ENCODE data around the gene USP16. TPM values are rescaled to one million over a fixed set of nuclear protein-coding genes. Genes with fewer than 3 reads are reported as not detected.

Gene USP16
- total and polyA plus RNA-seq, 8 donors: 13.8 to 27.3 (median 20.1) TPM

DNA sequence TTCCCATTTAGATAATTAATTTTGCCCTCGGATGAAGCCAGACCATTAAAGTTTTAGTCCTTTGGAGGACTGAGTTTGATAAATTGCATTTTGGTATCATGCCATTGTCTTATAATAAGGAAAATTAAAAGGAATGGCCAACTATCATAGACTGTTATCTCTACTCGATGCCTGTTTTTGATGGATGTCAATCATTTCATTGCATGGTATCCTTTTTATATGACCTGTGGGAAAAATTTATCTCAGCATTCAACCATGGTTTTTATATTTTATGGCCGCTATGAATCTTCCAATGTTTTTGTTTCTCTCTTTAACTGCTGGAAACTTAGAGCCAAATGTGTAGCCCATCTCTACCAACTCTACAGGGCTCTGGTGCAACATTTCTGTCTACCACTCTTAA is 58.8 kb downstream of the USP16 start:
- Histone ChIP-seq H3K4me3 (no peak overlapping the region), H3K9me3 (no peaks in the 10 kb centered on the region), H3K27me3 (no peaks in the 10 kb centered on the region), H3K4me1 (no peaks in the 10 kb centered on the region), H3K36me3 (no peaks in the 10 kb centered on the region), H3K27ac (no peak overlapping the region)
- TF ChIP-seq, protein P1, sequence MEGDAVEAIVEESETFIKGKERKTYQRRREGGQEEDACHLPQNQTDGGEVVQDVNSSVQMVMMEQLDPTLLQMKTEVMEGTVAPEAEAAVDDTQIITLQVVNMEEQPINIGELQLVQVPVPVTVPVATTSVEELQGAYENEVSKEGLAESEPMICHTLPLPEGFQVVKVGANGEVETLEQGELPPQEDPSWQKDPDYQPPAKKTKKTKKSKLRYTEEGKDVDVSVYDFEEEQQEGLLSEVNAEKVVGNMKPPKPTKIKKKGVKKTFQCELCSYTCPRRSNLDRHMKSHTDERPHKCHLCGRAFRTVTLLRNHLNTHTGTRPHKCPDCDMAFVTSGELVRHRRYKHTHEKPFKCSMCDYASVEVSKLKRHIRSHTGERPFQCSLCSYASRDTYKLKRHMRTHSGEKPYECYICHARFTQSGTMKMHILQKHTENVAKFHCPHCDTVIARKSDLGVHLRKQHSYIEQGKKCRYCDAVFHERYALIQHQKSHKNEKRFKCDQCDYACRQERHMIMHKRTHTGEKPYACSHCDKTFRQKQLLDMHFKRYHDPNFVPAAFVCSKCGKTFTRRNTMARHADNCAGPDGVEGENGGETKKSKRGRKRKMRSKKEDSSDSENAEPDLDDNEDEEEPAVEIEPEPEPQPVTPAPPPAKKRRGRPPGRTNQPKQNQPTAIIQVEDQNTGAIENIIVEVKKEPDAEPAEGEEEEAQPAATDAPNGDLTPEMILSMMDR (IDR thresholded peaks at IDR 0.05): no peak
- DNase-seq (no peak), FAIRE-seq (no peak), ATAC-seq (no peak)
- intact Hi-C loops (cut with DNase I): no loop called here
- 80% methylated on average over 3 of the region's 3 CpGs for WGBS, 2 donors

DNA sequence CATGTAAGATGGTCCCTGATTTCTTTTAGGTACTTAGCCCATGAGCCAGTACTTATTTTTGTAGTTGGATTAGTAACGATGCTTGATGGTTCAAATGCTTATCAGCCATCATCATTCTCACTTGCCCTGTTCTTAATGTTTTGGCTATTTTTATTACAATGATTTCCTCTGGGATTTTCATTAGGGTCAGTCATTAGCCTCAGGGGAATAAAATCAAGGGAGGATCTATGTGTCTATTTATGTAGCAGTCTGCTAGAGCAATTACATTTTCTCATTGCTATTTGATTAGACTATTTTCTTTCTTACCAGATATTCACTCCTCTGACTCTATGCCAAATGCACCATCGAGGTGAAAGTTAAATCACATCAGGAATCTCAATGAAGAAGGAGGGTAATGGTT is 59.9 kb downstream of the USP16 start:
- Histone ChIP-seq H3K27ac (no peak overlapping the region), H3K4me1 (no peaks in the 10 kb centered on the region), H3K27me3 (no peaks in the 10 kb centered on the region), H3K9me3 (no peaks in the 10 kb centered on the region), H3K36me3 (no peaks in the 10 kb centered on the region), H3K4me3 (no peak overlapping the region)
- DNase-seq (no peak), FAIRE-seq (no peak), ATAC-seq (no peak)
- TF ChIP-seq, protein P1 (IDR thresholded peaks at IDR 0.05): no peak
- intact Hi-C loops (cut with DNase I): no loop called here
- WGBS, 2 donors: 51 to 57% methylated on average over 2 of the region's 2 CpGs

DNA sequence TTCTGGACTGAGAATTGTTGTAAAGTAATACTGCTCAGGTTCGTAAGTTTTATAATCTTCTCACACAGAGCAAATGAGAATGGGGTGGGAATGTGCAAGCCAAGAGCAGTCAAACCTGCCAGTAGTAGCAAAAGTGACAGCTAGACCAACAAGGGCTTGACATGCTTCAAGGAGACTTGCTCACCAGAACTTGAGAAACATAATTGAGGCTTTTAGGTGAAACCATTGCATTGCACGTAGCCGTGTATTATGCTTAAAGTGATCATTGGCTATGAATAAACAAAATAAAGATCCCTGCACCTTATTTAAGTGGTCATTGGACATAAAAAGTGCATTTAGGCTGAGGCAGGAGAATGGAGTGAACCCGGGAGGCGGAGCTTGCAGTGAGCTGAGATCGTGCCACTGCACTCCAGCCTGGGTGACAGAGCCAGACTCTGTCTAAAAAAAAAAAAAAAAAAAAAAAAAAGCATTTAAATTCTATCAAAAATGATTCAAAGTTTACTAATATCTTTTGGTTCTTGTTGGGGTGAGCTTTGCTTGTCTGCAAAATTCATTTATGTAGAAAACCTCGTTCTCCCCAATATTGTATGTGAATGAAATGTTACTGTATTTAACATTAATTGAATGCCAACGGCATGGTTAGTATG is 60.8 kb downstream of the USP16 start:
- Histone ChIP-seq H3K36me3 (no peaks in the 10 kb centered on the region), H3K27me3 (no peaks in the 10 kb centered on the region), H3K27ac (no peak overlapping the region), H3K4me1 (no peaks in the 10 kb centered on the region), H3K9me3 (no peaks in the 10 kb centered on the region), H3K4me3 (no peak overlapping the region)
- no peak for FAIRE-seq
- DNase-seq: no peak
- intact Hi-C loops (cut with DNase I): no loop called here
- 80 to 83% methylated on average over 8 of the region's 8 CpGs for WGBS, 2 donors
- TF ChIP-seq, protein P1 (IDR thresholded peaks at IDR 0.05): no peak
- no peak for ATAC-seq

DNA sequence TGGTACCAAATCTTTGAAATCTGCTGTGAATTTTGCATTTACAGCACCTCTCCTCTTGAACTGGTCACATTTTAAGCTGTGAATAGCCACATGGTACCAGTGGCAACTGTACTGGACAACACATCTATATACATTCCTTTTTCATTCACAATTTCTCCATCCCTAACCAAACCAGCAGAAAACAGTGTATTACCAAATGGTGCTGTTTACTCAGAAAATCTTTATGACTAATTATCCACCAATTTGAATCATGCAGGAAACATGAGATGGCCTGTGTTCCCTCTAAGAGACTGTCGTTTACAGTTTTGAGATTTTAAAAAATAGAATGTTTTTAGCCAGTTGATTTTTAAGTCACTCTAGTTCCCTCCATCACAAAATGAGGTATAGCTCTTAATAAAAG is 66.6 kb downstream of the USP16 start:
- DNase-seq: no peak
- TF ChIP-seq, protein P1 (IDR thresholded peaks at IDR 0.05): no peak
- no peaks in the 10 kb centered on the region for H3K27me3 ChIP-seq
- peak in 1 of 4 donors; percentile 12 for ATAC-seq
- 59 to 68% methylated on average over 1 of the region's 1 CpG for WGBS, 2 donors
- H3K27ac ChIP-seq: no peak overlapping the region
- H3K4me1 ChIP-seq: peaks cover 0 to 4% (median 0%) of the 10 kb centered on the region in 3 donors
- no peak overlapping the region for H3K4me3 ChIP-seq
- intact Hi-C loops (cut with DNase I): loop anchor here in 2 of 3 donors (10.0 kb wide), 1 partner anchor 284 kb away; no protein-coding TSS in a partner anchor
- no peaks in the 10 kb centered on the region for H3K9me3 ChIP-seq
- peaks cover 0 to 5% (median 0%) of the 10 kb centered on the region in 3 donors for H3K36me3 ChIP-seq
- no peak for FAIRE-seq
